T-cell (primary cell): Measurements from ENCODE around the gene FGF1. TPM values are rescaled to one million over a fixed set of nuclear protein-coding genes. Genes with fewer than 3 reads are reported as not detected.

Experiments
- ATAC-seq, 4 experiments: fragments of 200-7000 bp in 3 of 4; fragments of 150-1000 bp in 1 of 4; cut with Tn5 transposase; replicated peaks in 1 of 4; 1 replicate in 3 of 4; 2 replicates in 1 of 4; pipeline ENCODE4 v1.10.0; 2021; ENCODE audit warnings: moderate library complexity in 3 of 4, mild to moderate bottlenecking in 2 of 4, moderate number of reproducible peaks in 1 of 4
- CTCF ChIA-PET, 2 donors: fragments of 300-600 bp; sonication (Branson Sonifier 250); formaldehyde crosslinking; loops; one replicate each; lab custom pipeline; 2022; ENCODE audit warnings: antibody characterized with exemption in 2 of 2; lab: Charles Lee
- POLR2A ChIA-PET, 2 donors: fragments of 300-600 bp; sonication (Branson Sonifier 250); formaldehyde crosslinking; loops; one replicate each; lab custom pipeline; 2022; ENCODE audit warnings: antibody characterized with exemption in 2 of 2; lab: Charles Lee
- DNase-seq, 35 experiments: peaks; one replicate each; pipeline versions ENCODE4 v3.0.0 to v3.0.0-alpha.2; 2013 to 2023
- H3K27ac ChIP-seq: one replicate; pipeline ENCODE4 v1.5.1; 2013; ENCODE audit warnings: low read length
- H3K27me3 ChIP-seq, 2 experiments: replicated peaks in 1 of 2; 1 replicate in 1 of 2; 2 replicates in 1 of 2; pipeline versions ENCODE4 v1.6.1 to v1.7.0; 2013; ENCODE audit warnings: low read length in 1 of 2, mixed read lengths in 1 of 2; ENCODE audit not compliant: control insufficient read depth in 2 of 2, insufficient read depth in 2 of 2; ENCODE audit errors: extremely low read depth in 1 of 2
- H3K36me3 ChIP-seq, 2 donors: 1 replicate in 1 of 2; 2 replicates in 1 of 2; pipeline versions ENCODE4 v1.6.1 to v1.7.0; 2013; ENCODE audit warnings: low read length in 1 of 2; ENCODE audit not compliant: control insufficient read depth in 2 of 2, insufficient read depth in 1 of 2; ENCODE audit errors: extremely low read depth in 1 of 2
- H3K4me1 ChIP-seq, 2 experiments: 1 replicate in 1 of 2; 2 replicates in 1 of 2; pipeline versions ENCODE4 v1.6.1 to v1.7.0; 2013; ENCODE audit warnings: low read length in 2 of 2, mixed read lengths in 1 of 2; ENCODE audit not compliant: insufficient read depth in 2 of 2, control insufficient read depth in 1 of 2; ENCODE audit errors: extremely low read depth in 1 of 2
- H3K4me3 ChIP-seq, 2 donors: 1 replicate in 1 of 2; 2 replicates in 1 of 2; pipeline versions ENCODE4 v1.5.1 to v1.7.0; 2013; ENCODE audit warnings: mild to moderate bottlenecking in 2 of 2, low read length in 1 of 2, moderate library complexity in 1 of 2; ENCODE audit not compliant: control insufficient read depth in 1 of 2; ENCODE audit errors: extremely low read depth in 1 of 2
- H3K9me3 ChIP-seq: 2 replicates; pipeline ENCODE4 v1.7.0; 2013
- H3K27ac Mint-ChIP-seq, 2 donors: one replicate each; pipeline ENCODE4 v1.8.0; 2020 to 2021; ENCODE audit warnings: mild to moderate bottlenecking in 2 of 2, mixed read lengths in 2 of 2
- H3K27me3 Mint-ChIP-seq, 2 donors: one replicate each; pipeline ENCODE4 v1.8.0; 2021 to 2022; ENCODE audit warnings: mixed read lengths in 2 of 2
- H3K36me3 Mint-ChIP-seq: one replicate; pipeline ENCODE4 v1.8.0; 2021; ENCODE audit warnings: mixed read lengths
- H3K4me1 Mint-ChIP-seq, 3 donors: one replicate each; pipeline ENCODE4 v1.8.0; 2020 to 2022; ENCODE audit warnings: mixed read lengths in 3 of 3, mild to moderate bottlenecking in 1 of 3
- H3K4me3 Mint-ChIP-seq, 3 donors: one replicate each; pipeline ENCODE4 v1.8.0; 2020 to 2022; ENCODE audit warnings: mild to moderate bottlenecking in 3 of 3, mixed read lengths in 3 of 3, moderate library complexity in 3 of 3
- H3K9me3 Mint-ChIP-seq, 3 donors: one replicate each; pipeline ENCODE4 v1.8.0; 2020 to 2022; ENCODE audit warnings: mixed read lengths in 3 of 3
- WGBS: methylation state at CpG from one replicate; pipeline ENCODE4 v1.1.5; 2013; ENCODE audit warnings: missing lambda C conversion rate; ENCODE audit not compliant: insufficient coverage; 5-methylcytosine and 5-hydroxymethylcytosine counted together
- total RNA-seq, 35 experiments: library from RNA in 6 of 35; stranded (reverse) in 6 of 35; fragments of 120-200 nt in 1 of 35; gene quantifications; one replicate each; pipeline versions ENCODE4 v1.2.1 to v1.2.4 and lab custom pipeline; 2013 to 2026

The FGF1 gene
- total RNA-seq, 5 donors from 2014 or later (not counting 1 experiment from before 2014, with no cell fraction given) = not detected

DNA sequence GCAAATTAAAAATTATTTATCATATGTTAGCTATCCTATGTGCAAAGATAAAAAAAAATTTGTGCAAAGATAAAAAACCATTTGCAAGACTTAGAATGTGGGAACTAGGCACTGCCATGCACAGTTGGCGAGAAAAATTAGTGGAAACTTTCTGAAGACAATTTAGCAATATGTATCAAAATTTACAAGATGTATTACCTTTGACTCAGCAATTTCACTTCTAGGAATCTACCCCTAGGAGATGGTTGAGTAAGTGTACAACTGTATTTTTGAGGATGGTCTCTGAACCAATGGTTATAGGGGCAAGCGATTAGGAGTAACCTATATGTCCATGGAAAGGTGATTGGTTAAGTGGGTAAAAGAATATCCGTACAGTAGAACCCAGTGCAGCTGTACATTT, 88.9 kb downstream of the FGF1 start:
- Mint-ChIP-seq H3K36me3 (no peaks in the 10 kb centered on the region), H3K4me3 (no peak overlapping the region), H3K27me3 (peaks cover 20 to 22% of the 10 kb centered on the region in 2 donors), H3K4me1 (no peaks in the 10 kb centered on the region), H3K27ac (no peak overlapping the region), H3K9me3 (no peaks in the 10 kb centered on the region)
- no peak for ATAC-seq
- Histone ChIP-seq H3K9me3 (no peaks in the 10 kb centered on the region), H3K27me3 (peaks cover 0 to 19% of the 10 kb centered on the region in 2 experiments), H3K27ac (no peak overlapping the region), H3K36me3 (no peaks in the 10 kb centered on the region), H3K4me1 (no peaks in the 10 kb centered on the region), H3K4me3 (no peak overlapping the region)
- ChIA-PET CTCF (interaction anchor here in 1 of 2 donors (1.0 kb wide), 1 partner anchor 373 kb away, joined by 3 read pairs; no protein-coding TSS in a partner anchor), POLR2A (no interaction called here)
- no peak for DNase-seq
- no CpG with 5 or more reads among the region's 3 CpGs for WGBS

GRCh38 chr5:142592365-142592764, 93.5 kb downstream of the FGF1 start:
- H3K27me3 Mint-ChIP-seq = peaks cover 15 to 19% of the 10 kb centered on the region in 2 donors
- Histone ChIP-seq H3K4me3 (no peak overlapping the region), H3K27ac (no peak overlapping the region), H3K36me3 (no peaks in the 10 kb centered on the region), H3K27me3 (peaks cover 0 to 12% of the 10 kb centered on the region in 2 experiments), H3K4me1 (no peaks in the 10 kb centered on the region), H3K9me3 (no peaks in the 10 kb centered on the region)
- DNase-seq (no peak), ATAC-seq (no peak)
- POLR2A ChIA-PET = no interaction called here
- H3K4me1 Mint-ChIP-seq = peaks cover 4 to 5% (median 4%) of the 10 kb centered on the region in 3 donors
- CTCF ChIA-PET = no interaction called here
- WGBS = 55% methylated on average over 2 of the region's 4 CpGs
- no peak overlapping the region for H3K27ac Mint-ChIP-seq
- H3K4me3 Mint-ChIP-seq = no peak overlapping the region
- no peaks in the 10 kb centered on the region for H3K36me3 Mint-ChIP-seq
- H3K9me3 Mint-ChIP-seq = no peaks in the 10 kb centered on the region

DNA sequence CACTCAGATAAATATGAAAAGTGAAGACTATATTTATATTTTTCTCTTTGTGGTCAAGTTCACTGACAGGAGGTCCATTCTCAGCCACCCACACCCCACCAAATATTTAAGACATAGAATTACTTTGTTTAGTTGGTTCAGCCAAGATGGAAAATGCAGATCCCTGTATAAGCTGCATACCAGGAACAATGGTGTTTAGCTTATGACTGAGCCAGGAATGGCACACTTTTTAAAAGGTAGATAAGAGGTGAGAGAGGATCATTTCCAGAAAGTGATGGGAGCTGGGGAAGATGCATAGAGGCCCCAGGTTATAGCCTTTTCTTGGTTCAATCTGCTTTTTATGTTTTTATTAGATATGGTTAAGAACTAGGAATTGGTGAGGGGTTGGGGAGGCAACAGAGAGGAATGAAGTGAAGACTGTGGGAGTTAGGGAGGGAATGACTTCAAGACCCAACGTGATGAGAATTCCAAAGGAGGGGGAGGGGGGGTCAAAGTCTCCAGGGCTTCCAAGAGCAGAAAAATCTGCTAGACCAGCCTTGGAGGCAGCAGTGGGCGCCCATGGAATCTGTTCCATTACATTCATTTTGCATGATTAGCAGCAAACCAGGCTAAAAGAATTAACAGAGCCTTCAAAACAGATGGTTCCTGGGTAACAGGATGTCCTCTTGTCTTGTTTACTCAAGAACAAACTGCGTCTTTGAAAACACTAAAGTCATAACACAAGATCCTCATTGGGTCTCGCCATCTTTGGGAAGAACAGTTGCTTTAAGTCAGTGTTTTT, 95.2 kb downstream of the FGF1 start:
- H3K27me3 Mint-ChIP-seq = peaks cover 15 to 19% of the 10 kb centered on the region in 2 donors
- peaks cover 4 to 5% (median 4%) of the 10 kb centered on the region in 3 donors for H3K4me1 Mint-ChIP-seq
- DNase-seq = no peak
- no peak overlapping the region for H3K4me3 Mint-ChIP-seq
- H3K36me3 Mint-ChIP-seq = no peaks in the 10 kb centered on the region
- no peaks in the 10 kb centered on the region for H3K9me3 ChIP-seq
- H3K9me3 Mint-ChIP-seq = no peaks in the 10 kb centered on the region
- WGBS = no CpG with 5 or more reads among the region's 4 CpGs
- ChIA-PET POLR2A (no interaction called here), CTCF (interaction anchor here in 1 of 2 donors (0.9 kb wide), 1 partner anchor 21 kb away, joined by 3 read pairs; no protein-coding TSS in a partner anchor)
- no peak overlapping the region for H3K27ac ChIP-seq
- H3K36me3 ChIP-seq = no peaks in the 10 kb centered on the region
- H3K4me3 ChIP-seq = no peak overlapping the region
- H3K4me1 ChIP-seq = no peaks in the 10 kb centered on the region
- H3K27ac Mint-ChIP-seq = no peak overlapping the region
- ATAC-seq = no peak
- peaks cover 0 to 10% of the 10 kb centered on the region in 2 experiments for H3K27me3 ChIP-seq

GRCh38 chr5:142589720-142590119, 96.2 kb downstream of the FGF1 start:
- H3K9me3 ChIP-seq = no peaks in the 10 kb centered on the region
- POLR2A ChIA-PET = no interaction called here
- no peak for ATAC-seq
- CTCF ChIA-PET = no interaction called here
- H3K4me1 ChIP-seq = no peaks in the 10 kb centered on the region
- no CpG with 5 or more reads among the region's 1 CpG for WGBS
- H3K27me3 Mint-ChIP-seq = peaks cover 15 to 16% of the 10 kb centered on the region in 2 donors
- no peaks in the 10 kb centered on the region for H3K36me3 ChIP-seq
- H3K4me1 Mint-ChIP-seq = peaks cover 4 to 6% (median 5%) of the 10 kb centered on the region in 3 donors
- no peak overlapping the region for H3K4me3 Mint-ChIP-seq
- no peaks in the 10 kb centered on the region for H3K36me3 Mint-ChIP-seq
- no peak overlapping the region for H3K4me3 ChIP-seq
- H3K27ac ChIP-seq = no peak overlapping the region
- no peak overlapping the region for H3K27ac Mint-ChIP-seq
- DNase-seq = no peak
- H3K9me3 Mint-ChIP-seq = no peaks in the 10 kb centered on the region
- peaks cover 0 to 9% of the 10 kb centered on the region in 2 experiments for H3K27me3 ChIP-seq

- Mint-ChIP-seq H3K27me3 (peaks cover 14 to 16% of the 10 kb centered on the region in 2 donors), H3K36me3 (no peaks in the 10 kb centered on the region), H3K27ac (no peak overlapping the region), H3K4me1 (peaks cover 9 to 12% (median 11%) of the 10 kb centered on the region in 3 donors), H3K9me3 (no peaks in the 10 kb centered on the region), H3K4me3 (no peak overlapping the region)
- Histone ChIP-seq H3K4me1 (no peaks in the 10 kb centered on the region), H3K4me3 (no peak overlapping the region), H3K9me3 (no peaks in the 10 kb centered on the region), H3K27ac (no peak overlapping the region), H3K27me3 (peaks cover 0 to 6% of the 10 kb centered on the region in 2 experiments), H3K36me3 (no peaks in the 10 kb centered on the region)
- CTCF ChIA-PET = interaction anchor here in 1 of 2 donors (0.6 to 1.4 kb wide), 2 partner anchors 44 to 126 kb away, joined by 3 read pairs; no protein-coding TSS in a partner anchor
- ATAC-seq (no peak), DNase-seq (peak in 11 of 35 experiments; percentile 2 to 48 (median 14))
- POLR2A ChIA-PET = no interaction called here
- 56% methylated on average over 3 of the region's 6 CpGs for WGBS
Measured at GRCh38 chr5:142587354-142587965, 98.4 kb downstream of the FGF1 start.

DNA sequence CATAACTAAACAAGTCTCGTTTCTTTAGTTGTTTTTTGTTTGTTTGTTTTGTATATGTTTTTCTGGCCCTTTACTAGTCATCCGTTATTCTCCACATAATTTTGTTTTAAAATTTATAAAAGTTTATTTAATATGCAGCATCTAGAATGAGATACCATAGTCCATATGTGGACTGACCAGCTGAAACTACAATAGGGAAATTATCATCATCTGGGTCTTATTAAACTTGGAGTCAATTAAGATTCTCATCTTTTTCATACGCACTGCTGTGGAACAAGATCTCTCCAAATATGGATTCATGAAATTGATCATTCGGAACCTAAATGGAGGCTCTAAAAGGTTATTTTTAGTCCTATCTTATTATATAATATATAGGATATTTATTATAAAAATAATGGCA, 99.3 kb downstream of the FGF1 start:
- Histone ChIP-seq H3K4me1 (peaks cover 4% of the 10 kb centered on the region in 2 experiments), H3K4me3 (no peak overlapping the region), H3K9me3 (no peaks in the 10 kb centered on the region), H3K27ac (no peak overlapping the region), H3K36me3 (no peaks in the 10 kb centered on the region), H3K27me3 (peaks cover 0 to 6% of the 10 kb centered on the region in 2 experiments)
- no peaks in the 10 kb centered on the region for H3K36me3 Mint-ChIP-seq
- WGBS = no CpG with 5 or more reads among the region's 4 CpGs
- peaks cover 10 to 16% of the 10 kb centered on the region in 2 donors for H3K27me3 Mint-ChIP-seq
- CTCF ChIA-PET = interaction anchor here (0.6 to 1.4 kb wide), 3 partner anchors 127 to 295 kb away, joined by 3 to 6 read pairs (median 3); no protein-coding TSS in a partner anchor
- DNase-seq (no peak), ATAC-seq (no peak)
- H3K4me1 Mint-ChIP-seq = peaks cover 13 to 19% (median 18%) of the 10 kb centered on the region in 3 donors
- no peak overlapping the region for H3K4me3 Mint-ChIP-seq
- H3K27ac Mint-ChIP-seq = no peak overlapping the region
- H3K9me3 Mint-ChIP-seq = no peaks in the 10 kb centered on the region
- POLR2A ChIA-PET = no interaction called here
